HepG2 (cell line): Measurements from ENCODE around the gene CASP6.

Experiments
- HDAC6 ChIP-seq: fragments of 200-600 bp; sonication (generic); IDR thresholded peaks from 2 replicates; pipeline ENCODE4 v1.7.0; 2017; ENCODE audit warnings: mild to moderate bottlenecking, antibody characterized with exemption, low read length, low read depth
- POLR2A ChIP-seq, 2 experiments: IDR thresholded peaks; 2 replicates each; pipeline ENCODE4 v1.6.1; 2011; ENCODE audit warnings: low read depth in 2 of 2, low read length in 2 of 2, mild to moderate bottlenecking in 1 of 2, moderate library complexity in 1 of 2; ENCODE audit not compliant: insufficient read depth in 1 of 2
- ZFX ChIP-seq: sonication (generic); formaldehyde crosslinking; IDR thresholded peaks from 2 replicates; pipeline ENCODE4 v1.4.0; 2020; ENCODE audit warnings: mild to moderate bottlenecking, low read depth, missing genetic modification reagents, moderate library complexity
- TF ChIP-seq, protein P1 (sequence below): sonication (generic); formaldehyde crosslinking; IDR thresholded peaks from 2 replicates; pipeline ENCODE4 v1.4.0; 2020; ENCODE audit warnings: missing genetic modification reagents

DNA sequence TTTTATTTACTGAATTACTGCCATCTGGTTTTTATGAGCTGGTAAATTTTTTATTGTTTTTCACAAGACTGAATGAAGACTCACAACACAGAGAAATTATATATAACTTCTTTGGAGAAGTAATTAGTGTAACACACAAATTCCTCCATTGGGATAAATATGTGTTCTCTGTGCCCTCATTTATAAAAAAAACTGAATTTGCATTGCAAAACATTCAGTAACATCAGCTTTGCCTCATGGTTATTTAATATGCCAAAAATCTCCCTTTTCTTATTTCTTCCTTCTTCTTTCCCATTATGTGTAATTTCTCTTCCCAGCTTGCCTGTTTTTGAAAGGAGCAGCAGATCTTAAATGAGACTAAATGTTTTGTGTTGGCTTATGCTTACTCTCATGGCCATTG lies 18.5 kb downstream of the CASP6 start:
- TF ChIP-seq POLR2A (IDR thresholded peaks at IDR 0.05; ENCODE audit: insufficient read depth in 1 of 2, low read depth in 2 of 2, low read length in 2 of 2) (no peak), ZFX (CRISPR knock-in tag) (no peak), HDAC6 (no peak)
- TF ChIP-seq, protein P1, sequence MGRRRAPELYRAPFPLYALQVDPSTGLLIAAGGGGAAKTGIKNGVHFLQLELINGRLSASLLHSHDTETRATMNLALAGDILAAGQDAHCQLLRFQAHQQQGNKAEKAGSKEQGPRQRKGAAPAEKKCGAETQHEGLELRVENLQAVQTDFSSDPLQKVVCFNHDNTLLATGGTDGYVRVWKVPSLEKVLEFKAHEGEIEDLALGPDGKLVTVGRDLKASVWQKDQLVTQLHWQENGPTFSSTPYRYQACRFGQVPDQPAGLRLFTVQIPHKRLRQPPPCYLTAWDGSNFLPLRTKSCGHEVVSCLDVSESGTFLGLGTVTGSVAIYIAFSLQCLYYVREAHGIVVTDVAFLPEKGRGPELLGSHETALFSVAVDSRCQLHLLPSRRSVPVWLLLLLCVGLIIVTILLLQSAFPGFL: no peak
